Measurements from ENCODE around the gene TSPAN5. TPM values are rescaled to one million over a fixed set of nuclear protein-coding genes. Genes with fewer than 3 reads are reported as not detected.

The TSPAN5 gene
- total RNA-seq, 1 experiment from 2014 or later, result 41.8 TPM

- no peak overlapping the region for H3K4me3 ChIP-seq (ENCODE audit: low read length)
- no peaks in the 10 kb centered on the region for H3F3A ChIP-seq (ENCODE audit: low read length, unreplicated experiment)
- intact Hi-C loops (cut with micrococcal nuclease), result no loop called here
- TF ChIP-seq CTCF (conservative IDR thresholded peaks at IDR 0.05; ENCODE audit: low read depth, low read length) (no peak), EZH2 (IDR thresholded peaks at IDR 0.05; ENCODE audit: low read length, unreplicated experiment) (no peak), EZH2phosphoT487 (IDR thresholded peaks at IDR 0.05; ENCODE audit: borderline replicate concordance, low read length) (no peak)
- H3K79me2 ChIP-seq (ENCODE audit: low read length), result peaks cover 97% of the 10 kb centered on the region
- no peaks in the 10 kb centered on the region for H3K27me3 ChIP-seq (ENCODE audit: low read length)
- H3K9me2 ChIP-seq (replicated peaks; ENCODE audit: low read length), result no peaks in the 10 kb centered on the region
- H3K27ac ChIP-seq (ENCODE audit: low read length), result peak overlapping the region; percentile 96
- no peak for ATAC-seq
- peaks cover 57% of the 10 kb centered on the region for H3K4me1 ChIP-seq (ENCODE audit: insufficient read depth, low read length)
- H3K9ac ChIP-seq (ENCODE audit: low read length), result no peak overlapping the region
- H3K4me2 ChIP-seq (ENCODE audit: low read length), result 0 out of 2 replicates have a peak overlapping the region, but pooled peaks have one; percentile 6
- POLR2A ChIA-PET (ENCODE audit: unreplicated experiment), result no interaction called here
- no peak overlapping the region for H2AFZ ChIP-seq (ENCODE audit: low read length)
- H3K9me3 ChIP-seq (ENCODE audit: low read length), result no peaks in the 10 kb centered on the region
- H4K20me1 ChIP-seq (ENCODE audit: low read length), result no peaks in the 10 kb centered on the region
- DNase-seq, result no peak
- H3K36me3 ChIP-seq (ENCODE audit: low read depth, low read length), result 0 out of 2 replicates have a peak, but pooled peaks cover 4% of the 10 kb centered on the region
- BruUV-seq (replicated peaks), result no TSS peak
- CTCF ChIA-PET, result no interaction called here
Measured at GRCh38 chr4:98624144-98624543, 34.3 kb downstream of the TSPAN5 start.

GRCh38 chr4:98623126-98623802 is 35.1 kb downstream of the TSPAN5 start:
- POLR2A ChIA-PET (ENCODE audit: unreplicated experiment), result no interaction called here
- DNase-seq (no peak), ATAC-seq (no peak)
- peaks cover 97% of the 10 kb centered on the region for H3K79me2 ChIP-seq (ENCODE audit: low read length)
- H4K20me1 ChIP-seq (ENCODE audit: low read length), result no peaks in the 10 kb centered on the region
- no peak overlapping the region for H2AFZ ChIP-seq (ENCODE audit: low read length)
- no peaks in the 10 kb centered on the region for H3F3A ChIP-seq (ENCODE audit: low read length, unreplicated experiment)
- H3K4me1 ChIP-seq (ENCODE audit: insufficient read depth, low read length), result peaks cover 53% of the 10 kb centered on the region
- no peak overlapping the region for H3K4me3 ChIP-seq (ENCODE audit: low read length)
- H3K9me3 ChIP-seq (ENCODE audit: low read length), result no peaks in the 10 kb centered on the region
- no peak overlapping the region for H3K4me2 ChIP-seq (ENCODE audit: low read length)
- BruUV-seq (replicated peaks), result no TSS peak
- intact Hi-C loops (cut with micrococcal nuclease), result no loop called here
- CTCF ChIA-PET, result no interaction called here
- H3K27me3 ChIP-seq (ENCODE audit: low read length), result no peaks in the 10 kb centered on the region
- no peak overlapping the region for H3K9ac ChIP-seq (ENCODE audit: low read length)
- no peak overlapping the region for H3K27ac ChIP-seq (ENCODE audit: low read length)
- 0 out of 2 replicates have a peak, but pooled peaks cover 4% of the 10 kb centered on the region for H3K36me3 ChIP-seq (ENCODE audit: low read depth, low read length)
- H3K9me2 ChIP-seq (replicated peaks; ENCODE audit: low read length), result no peaks in the 10 kb centered on the region
- TF ChIP-seq CTCF (conservative IDR thresholded peaks at IDR 0.05; ENCODE audit: low read depth, low read length) (no peak), EZH2phosphoT487 (IDR thresholded peaks at IDR 0.05; ENCODE audit: borderline replicate concordance, low read length) (no peak), EZH2 (IDR thresholded peaks at IDR 0.05; ENCODE audit: low read length, unreplicated experiment) (no peak)

GRCh38 chr4:98620087-98620784 is 38.2 kb downstream of the TSPAN5 start:
- H3F3A ChIP-seq (ENCODE audit: low read length, unreplicated experiment), result no peaks in the 10 kb centered on the region
- H3K4me3 ChIP-seq (ENCODE audit: low read length), result no peak overlapping the region
- no peak for TF ChIP-seq EZH2phosphoT487 (IDR thresholded peaks at IDR 0.05; ENCODE audit: borderline replicate concordance, low read length)
- no peak for TF ChIP-seq EZH2 (IDR thresholded peaks at IDR 0.05; ENCODE audit: low read length, unreplicated experiment)
- TF ChIP-seq CTCF (conservative IDR thresholded peaks at IDR 0.05; ENCODE audit: low read depth, low read length), result no peak
- peaks cover 100% of the 10 kb centered on the region for H3K79me2 ChIP-seq (ENCODE audit: low read length)
- no peak overlapping the region for H3K9ac ChIP-seq (ENCODE audit: low read length)
- no peaks in the 10 kb centered on the region for H3K9me3 ChIP-seq (ENCODE audit: low read length)
- ChIA-PET POLR2A (ENCODE audit: unreplicated experiment) (no interaction called here), CTCF (no interaction called here)
- peaks cover 24% of the 10 kb centered on the region for H3K4me1 ChIP-seq (ENCODE audit: insufficient read depth, low read length)
- ATAC-seq, result no peak
- 0 out of 2 replicates have a peak, but pooled peaks cover 4% of the 10 kb centered on the region for H3K36me3 ChIP-seq (ENCODE audit: low read depth, low read length)
- no peak for DNase-seq
- H2AFZ ChIP-seq (ENCODE audit: low read length), result no peak overlapping the region
- intact Hi-C loops (cut with micrococcal nuclease), result no loop called here
- no TSS peak for BruUV-seq (replicated peaks)
- H3K27ac ChIP-seq (ENCODE audit: low read length), result no peak overlapping the region
- no peak overlapping the region for H3K4me2 ChIP-seq (ENCODE audit: low read length)
- H3K9me2 ChIP-seq (replicated peaks; ENCODE audit: low read length), result no peaks in the 10 kb centered on the region
- H3K27me3 ChIP-seq (ENCODE audit: low read length), result no peaks in the 10 kb centered on the region
- no peaks in the 10 kb centered on the region for H4K20me1 ChIP-seq (ENCODE audit: low read length)
